ENCODE measurements around the gene ZCCHC14. TPM values are rescaled to one million over a fixed set of nuclear protein-coding genes. Genes with fewer than 3 reads are reported as not detected.

ZCCHC14 gene
- total RNA-seq, 1 experiment from 2014 or later: 30.3 TPM

GRCh38 chr16:87361916-87362619, 130.8 kb downstream of the ZCCHC14 start:
- DNase-seq (ENCODE audit: low spot score): no peak
- Histone ChIP-seq H3K4me3 (ENCODE audit: low read depth, low read length, poor library complexity, severe bottlenecking) (no peak overlapping the region), H3K9me3 (ENCODE audit: low read depth, low read length, poor library complexity, severe bottlenecking) (no peaks in the 10 kb centered on the region), H3K27me3 (replicated peaks; ENCODE audit: insufficient read depth, low read depth, low read length, poor library complexity) (no peaks in the 10 kb centered on the region), H3K36me3 (ENCODE audit: insufficient read depth, low read length, poor library complexity, severe bottlenecking) (peaks cover 4% of the 10 kb centered on the region), H3K27ac (ENCODE audit: low read depth, low read length, poor library complexity, severe bottlenecking) (no peak overlapping the region), H3K4me1 (ENCODE audit: insufficient read depth, low read length, poor library complexity, severe bottlenecking) (no peaks in the 10 kb centered on the region)
- no TSS peak for BruUV-seq (replicated peaks)
- TF ChIP-seq EZH2 (IDR thresholded peaks at IDR 0.05; ENCODE audit: borderline replicate concordance, low read depth, low read length, poor library complexity, severe bottlenecking): no peak
- TF ChIP-seq, protein P1, sequence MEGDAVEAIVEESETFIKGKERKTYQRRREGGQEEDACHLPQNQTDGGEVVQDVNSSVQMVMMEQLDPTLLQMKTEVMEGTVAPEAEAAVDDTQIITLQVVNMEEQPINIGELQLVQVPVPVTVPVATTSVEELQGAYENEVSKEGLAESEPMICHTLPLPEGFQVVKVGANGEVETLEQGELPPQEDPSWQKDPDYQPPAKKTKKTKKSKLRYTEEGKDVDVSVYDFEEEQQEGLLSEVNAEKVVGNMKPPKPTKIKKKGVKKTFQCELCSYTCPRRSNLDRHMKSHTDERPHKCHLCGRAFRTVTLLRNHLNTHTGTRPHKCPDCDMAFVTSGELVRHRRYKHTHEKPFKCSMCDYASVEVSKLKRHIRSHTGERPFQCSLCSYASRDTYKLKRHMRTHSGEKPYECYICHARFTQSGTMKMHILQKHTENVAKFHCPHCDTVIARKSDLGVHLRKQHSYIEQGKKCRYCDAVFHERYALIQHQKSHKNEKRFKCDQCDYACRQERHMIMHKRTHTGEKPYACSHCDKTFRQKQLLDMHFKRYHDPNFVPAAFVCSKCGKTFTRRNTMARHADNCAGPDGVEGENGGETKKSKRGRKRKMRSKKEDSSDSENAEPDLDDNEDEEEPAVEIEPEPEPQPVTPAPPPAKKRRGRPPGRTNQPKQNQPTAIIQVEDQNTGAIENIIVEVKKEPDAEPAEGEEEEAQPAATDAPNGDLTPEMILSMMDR (conservative IDR thresholded peaks at IDR 0.05; ENCODE audit: low read depth, low read length): no peak
- ChIA-PET POLR2A (ENCODE audit: low non-redundant PET) (no interaction called here), CTCF (interaction anchor here (0.6 kb wide), 1 partner anchor 65 kb away, joined by 3 read pairs; no protein-coding TSS in a partner anchor)
- intact Hi-C loops (cut with micrococcal nuclease; ENCODE audit: unreplicated experiment): no loop called here

DNA sequence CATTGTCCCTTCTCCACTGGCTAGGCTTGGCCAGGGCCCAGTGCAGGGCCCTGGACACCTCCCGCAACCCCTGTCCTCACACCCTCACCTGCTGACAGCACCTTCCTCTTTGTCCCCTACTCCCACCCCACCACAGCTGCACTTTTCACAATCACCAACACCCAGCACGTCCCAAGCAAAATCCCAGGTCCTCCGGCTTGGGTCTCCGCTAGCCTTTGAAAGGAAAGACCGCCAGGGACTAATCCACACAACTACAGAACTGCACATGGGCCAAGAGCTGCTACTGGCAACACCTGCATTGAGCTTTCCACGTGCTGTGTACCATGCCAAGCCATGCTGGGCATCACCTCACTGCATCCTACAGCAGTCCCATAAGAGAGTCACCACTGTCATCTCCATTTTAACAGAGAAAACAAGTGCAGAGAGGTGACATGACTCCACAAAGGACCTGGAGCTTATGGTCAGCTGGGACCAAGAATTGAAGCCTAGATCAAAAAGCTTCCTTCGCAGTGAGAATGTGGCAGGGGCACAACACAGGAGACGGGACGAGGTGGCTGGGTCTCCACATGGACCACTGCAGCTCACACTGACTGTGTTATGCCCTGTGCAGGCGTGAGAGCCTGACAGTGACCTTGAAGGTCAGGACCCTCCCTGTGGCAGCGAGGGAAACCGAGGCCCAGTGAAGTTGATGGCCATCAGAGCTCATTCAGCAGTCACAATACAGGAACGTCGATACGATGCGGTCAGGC, 131.8 kb downstream of the ZCCHC14 start:
- no peak for TF ChIP-seq EZH2 (IDR thresholded peaks at IDR 0.05; ENCODE audit: borderline replicate concordance, low read depth, low read length, poor library complexity, severe bottlenecking)
- TF ChIP-seq, protein P1 (conservative IDR thresholded peaks at IDR 0.05; ENCODE audit: low read depth, low read length): no peak
- no TSS peak for BruUV-seq (replicated peaks)
- Histone ChIP-seq H3K4me1 (ENCODE audit: insufficient read depth, low read length, poor library complexity, severe bottlenecking) (no peaks in the 10 kb centered on the region), H3K27ac (ENCODE audit: low read depth, low read length, poor library complexity, severe bottlenecking) (no peak overlapping the region), H3K4me3 (ENCODE audit: low read depth, low read length, poor library complexity, severe bottlenecking) (no peak overlapping the region), H3K9me3 (ENCODE audit: low read depth, low read length, poor library complexity, severe bottlenecking) (no peaks in the 10 kb centered on the region), H3K36me3 (ENCODE audit: insufficient read depth, low read length, poor library complexity, severe bottlenecking) (peaks cover 4% of the 10 kb centered on the region), H3K27me3 (replicated peaks; ENCODE audit: insufficient read depth, low read depth, low read length, poor library complexity) (no peaks in the 10 kb centered on the region)
- intact Hi-C loops (cut with micrococcal nuclease; ENCODE audit: unreplicated experiment): no loop called here
- ChIA-PET POLR2A (ENCODE audit: low non-redundant PET) (no interaction called here), CTCF (no interaction called here)
- no peak for DNase-seq (ENCODE audit: low spot score)

DNA sequence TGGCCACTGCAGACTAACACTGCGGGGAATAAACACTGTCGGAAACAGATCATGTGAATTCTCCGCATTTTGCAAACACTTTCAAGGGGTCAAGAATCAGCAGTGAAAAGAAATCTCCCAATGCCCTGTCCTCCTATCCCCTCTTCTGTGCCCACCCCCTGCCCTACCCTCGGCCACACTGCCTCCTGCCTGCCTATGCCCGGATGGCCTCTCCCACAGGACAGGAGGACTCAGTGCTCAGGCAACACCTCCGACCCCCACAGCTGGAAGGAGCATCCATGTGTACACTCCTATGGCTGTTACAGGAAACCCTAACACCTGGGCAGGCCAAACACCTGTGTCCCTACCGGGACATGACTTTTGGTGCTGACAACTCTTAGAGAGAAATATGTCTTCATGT, 133.7 kb downstream of the ZCCHC14 start:
- no peaks in the 10 kb centered on the region for H3K27me3 ChIP-seq (replicated peaks; ENCODE audit: insufficient read depth, low read depth, low read length, poor library complexity)
- H3K4me1 ChIP-seq (ENCODE audit: insufficient read depth, low read length, poor library complexity, severe bottlenecking): no peaks in the 10 kb centered on the region
- no peaks in the 10 kb centered on the region for H3K9me3 ChIP-seq (ENCODE audit: low read depth, low read length, poor library complexity, severe bottlenecking)
- intact Hi-C loops (cut with micrococcal nuclease; ENCODE audit: unreplicated experiment): no loop called here
- peaks cover 4% of the 10 kb centered on the region for H3K36me3 ChIP-seq (ENCODE audit: insufficient read depth, low read length, poor library complexity, severe bottlenecking)
- TF ChIP-seq EZH2 (IDR thresholded peaks at IDR 0.05; ENCODE audit: borderline replicate concordance, low read depth, low read length, poor library complexity, severe bottlenecking): no peak
- TF ChIP-seq, protein P1 (conservative IDR thresholded peaks at IDR 0.05; ENCODE audit: low read depth, low read length): no peak
- CTCF ChIA-PET: no interaction called here
- H3K27ac ChIP-seq (ENCODE audit: low read depth, low read length, poor library complexity, severe bottlenecking): no peak overlapping the region
- no peak for DNase-seq (ENCODE audit: low spot score)
- H3K4me3 ChIP-seq (ENCODE audit: low read depth, low read length, poor library complexity, severe bottlenecking): no peak overlapping the region
- POLR2A ChIA-PET (ENCODE audit: low non-redundant PET): no interaction called here
- no TSS peak for BruUV-seq (replicated peaks)
